SKM-1 (cell line): ENCODE measurements around the gene CAPN1.
"Not testable (repeated sequence)": the region's sequence is repeated elsewhere in the genome, so short reads cannot be mapped to it uniquely, and the experiment has no call there.

Experiments
- DNase-seq: peaks from one replicate; lab custom pipeline; 2025; ENCODE audit not compliant: unreplicated experiment; lab: John Stamatoyannopoulos, UW

The CAPN1 gene

DNA sequence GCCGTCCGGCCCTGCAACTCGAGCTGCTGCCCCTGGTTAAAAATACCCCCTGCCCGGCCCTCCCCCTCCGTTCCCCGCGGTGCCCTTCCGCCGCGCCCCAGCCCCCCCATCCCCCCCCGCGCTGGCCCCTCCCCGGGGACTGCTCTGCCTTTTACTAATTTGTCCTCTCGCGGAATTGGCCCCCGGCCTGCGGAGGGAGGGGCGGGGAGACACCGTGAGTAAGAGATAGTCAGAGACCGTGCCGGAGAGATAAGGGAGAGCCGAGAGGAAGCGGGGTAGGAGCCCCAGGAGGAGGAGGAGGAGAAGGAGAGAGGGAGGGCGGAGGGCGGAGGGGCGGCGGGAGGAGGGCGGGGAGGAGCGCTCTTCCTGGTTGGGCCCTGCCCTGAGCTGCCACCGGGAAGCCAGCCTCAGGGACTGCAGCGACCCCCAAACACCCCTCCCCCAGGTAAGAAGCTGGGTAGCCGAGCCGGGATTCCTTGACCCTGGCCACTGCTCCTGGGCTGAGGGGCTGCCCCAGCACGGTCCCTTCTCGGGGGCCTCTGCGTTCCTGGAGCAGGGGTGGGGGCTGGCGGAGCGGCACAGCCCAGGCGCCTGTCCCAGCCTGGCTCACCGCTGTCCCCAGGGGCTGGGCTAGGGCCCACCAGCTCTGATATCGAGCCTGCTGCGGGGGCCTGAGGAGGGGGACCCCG is at the start of gene CAPN1:
Gene CAPN1 (plus strand): TSS at position 360 of the 689 bp plus-strand sequence. CDS start 774 bp downstream, outside the sequence.
- DNase-seq: peak; percentile 78

DNA sequence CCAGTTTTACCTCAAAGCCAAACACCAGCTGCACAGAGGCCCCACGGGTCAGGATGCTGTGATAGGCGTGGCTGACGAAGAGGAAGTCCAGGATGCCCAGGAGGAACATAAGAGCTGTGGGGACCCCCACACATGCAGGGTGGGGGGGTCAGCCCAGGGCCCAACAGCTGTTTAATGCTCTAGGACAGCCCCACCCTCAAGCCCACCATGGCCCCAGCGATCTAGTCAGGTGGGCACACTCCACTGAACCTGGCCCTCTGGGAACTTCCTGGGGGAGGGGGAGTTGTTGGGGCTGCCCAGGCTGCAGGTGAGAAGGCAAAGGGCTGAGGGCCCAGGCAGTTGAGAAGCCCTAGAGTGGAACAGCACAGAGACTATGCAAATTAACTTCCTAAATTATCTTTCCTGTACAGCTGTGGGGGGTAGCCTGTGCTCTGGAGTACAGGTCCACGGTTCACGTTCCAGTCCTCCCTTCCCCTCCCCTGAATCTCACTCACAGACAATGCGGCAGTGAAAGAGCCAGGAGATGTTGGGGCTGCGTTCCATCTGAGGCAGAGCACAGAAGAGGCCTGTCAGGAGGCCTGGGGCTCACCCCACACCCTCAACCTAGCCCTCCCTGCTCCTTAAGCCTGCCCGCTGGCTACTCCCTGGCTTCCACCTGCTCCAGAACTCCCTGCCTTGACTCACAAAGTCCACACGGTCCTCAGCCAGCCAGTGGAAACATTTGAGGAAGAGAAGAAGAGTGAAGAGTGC is 49.3 kb upstream of the CAPN1 start:
- DNase-seq: no peak

DNA sequence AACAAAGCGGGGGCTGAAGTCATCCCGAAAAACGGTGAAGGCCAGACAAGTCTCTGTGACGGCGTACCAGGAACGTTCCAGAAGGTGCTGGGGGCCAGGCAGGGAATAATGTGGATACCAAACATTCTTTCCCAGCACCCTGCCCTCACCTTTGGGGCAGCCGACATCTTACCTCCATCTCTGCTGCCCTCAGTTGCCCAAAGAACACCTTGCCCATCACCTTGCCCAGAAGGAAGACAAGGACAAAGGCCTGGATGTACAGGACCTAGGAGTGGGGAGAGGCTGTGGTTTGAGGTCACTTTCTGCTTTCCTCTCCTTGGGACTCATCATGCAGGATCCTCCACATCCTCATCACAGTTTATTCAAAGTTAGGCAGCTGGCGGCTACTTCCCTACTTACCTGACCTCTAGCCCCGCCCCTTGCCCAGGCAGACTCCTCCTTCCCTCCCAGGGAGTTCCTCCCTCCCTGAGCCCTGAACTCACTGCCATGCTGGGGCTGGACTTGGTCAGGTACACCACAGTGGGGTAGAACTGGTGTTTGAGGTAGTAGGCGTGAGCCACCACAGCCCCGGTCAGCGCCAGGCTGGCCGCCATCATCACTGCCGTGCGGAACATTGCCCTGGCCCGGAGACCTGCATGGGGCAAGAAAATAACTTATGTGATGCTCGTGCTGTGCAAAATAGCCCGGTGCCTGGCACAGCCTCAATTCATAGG is 48.6 kb upstream of the CAPN1 start:
- DNase-seq: peak; percentile 41

DNA sequence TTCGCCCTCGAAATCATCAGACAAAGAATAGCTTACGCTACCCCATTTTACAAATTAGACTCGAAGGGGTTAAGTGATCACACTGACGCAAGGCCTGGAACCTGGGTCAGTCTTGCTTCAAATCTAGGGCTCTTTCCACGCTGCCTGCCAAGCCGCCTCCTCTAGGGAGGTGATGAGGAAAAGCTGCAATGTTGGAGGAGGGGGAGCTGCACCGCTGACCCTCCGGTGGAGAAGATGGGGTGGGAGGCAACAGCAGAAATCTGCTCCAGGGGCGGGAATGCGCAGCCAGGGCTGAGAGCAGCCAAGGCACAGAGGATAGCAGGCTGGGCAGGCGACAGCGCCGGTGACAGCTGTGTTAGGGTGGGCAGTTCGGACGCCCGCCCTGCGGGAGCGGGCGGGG is 48.0 kb upstream of the CAPN1 start:
- DNase-seq: no peak

DNA sequence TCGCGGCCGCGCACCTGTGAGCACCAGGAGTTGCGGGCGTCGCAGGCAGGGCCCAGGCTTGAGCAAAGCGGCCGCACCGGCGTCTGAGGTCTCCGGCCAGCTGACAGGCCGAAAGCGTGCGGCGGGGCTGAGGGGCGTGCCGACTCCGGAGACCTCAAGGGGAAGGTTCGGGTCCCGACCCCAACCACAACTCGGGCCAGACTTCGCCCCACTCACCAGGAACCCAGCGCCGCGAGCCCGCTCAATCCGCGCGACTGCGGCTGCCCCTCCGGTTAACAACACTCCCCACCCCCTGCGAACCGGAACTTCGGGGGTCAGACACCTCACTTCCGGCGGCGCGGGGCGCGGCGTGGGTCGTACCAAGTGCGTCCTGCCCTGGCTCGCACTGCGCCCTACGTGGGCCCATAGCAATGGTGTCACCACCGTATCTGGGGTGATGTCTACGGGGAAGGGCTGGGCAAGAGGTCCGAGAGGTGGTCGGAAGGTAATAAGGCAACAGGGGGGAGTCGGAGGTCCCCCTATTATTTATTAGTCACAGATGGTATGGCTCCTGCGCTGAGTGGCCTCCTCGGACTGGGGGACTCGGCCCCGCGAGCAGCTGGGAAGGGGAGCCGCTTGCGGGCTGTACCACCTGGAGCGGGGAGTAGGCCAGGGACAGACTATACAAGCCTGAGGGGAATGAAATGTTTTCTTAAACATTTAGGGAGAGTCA is 47.3 kb upstream of the CAPN1 start, which contains the start of gene SYVN1:
Gene SYVN1 (minus strand): TSS at position 280 of the 712 bp plus-strand sequence. CDS start 918 bp downstream, outside the sequence.
- peak; percentile 86 for DNase-seq

DNA sequence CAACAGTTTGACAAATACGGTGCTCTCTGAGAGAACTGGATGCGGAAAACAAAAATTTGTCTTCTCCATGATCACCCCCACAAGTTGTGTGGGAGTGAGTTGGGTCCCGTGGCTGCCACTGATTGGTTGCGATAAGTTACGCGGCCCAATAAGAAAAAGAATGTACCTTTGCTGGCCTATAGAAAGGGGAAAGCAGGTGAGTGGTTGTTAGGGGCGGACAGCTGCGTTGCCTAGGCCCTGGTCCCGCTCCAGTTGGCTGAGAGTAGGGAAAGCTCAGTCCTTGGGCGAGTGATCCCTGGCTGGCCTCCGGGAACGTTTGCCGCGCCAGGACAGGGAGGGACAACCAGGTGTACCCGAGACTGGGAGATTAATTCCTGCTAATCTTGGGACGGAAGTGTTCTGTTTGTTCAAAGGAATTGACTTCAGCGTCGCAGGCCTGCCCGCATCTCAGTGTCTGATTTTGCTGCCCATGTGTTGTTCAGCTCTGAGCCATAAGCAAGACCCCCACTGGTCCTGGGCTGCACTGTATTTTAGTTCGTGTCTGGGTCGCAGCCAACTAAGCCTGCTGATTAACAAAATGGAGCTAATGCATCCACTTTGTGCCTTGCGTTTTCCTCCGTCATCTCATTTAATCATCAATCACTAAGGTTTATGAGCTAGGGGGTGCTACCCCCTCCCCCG is 46.6 kb upstream of the CAPN1 start:
- peak; percentile 97 for DNase-seq

DNA sequence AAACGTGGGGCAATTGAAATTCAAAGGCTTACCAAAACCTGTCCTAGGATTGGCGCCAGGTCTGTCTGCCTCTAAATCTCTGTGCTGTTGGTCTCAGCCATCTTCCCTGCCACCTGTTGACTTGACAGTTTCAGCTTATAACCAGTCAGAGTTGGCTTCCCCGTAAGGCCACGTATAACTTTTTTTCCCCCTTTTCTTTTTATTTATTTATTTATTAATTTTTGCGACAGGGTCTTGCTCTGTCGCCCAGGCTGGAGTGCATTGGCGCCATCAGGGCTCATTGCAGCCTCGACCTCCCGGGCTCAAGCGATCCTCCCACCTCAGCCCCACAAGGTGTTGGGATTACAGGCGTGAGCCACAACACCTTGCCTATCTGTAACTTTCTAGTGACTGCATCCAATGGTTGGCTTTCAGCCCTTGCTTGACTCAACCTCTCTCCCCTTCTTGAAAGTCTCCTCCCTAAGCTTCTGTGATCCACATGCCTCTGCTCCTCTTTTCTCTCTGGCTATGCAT is 46.0 kb upstream of the CAPN1 start:
- DNase-seq: no peak

DNA sequence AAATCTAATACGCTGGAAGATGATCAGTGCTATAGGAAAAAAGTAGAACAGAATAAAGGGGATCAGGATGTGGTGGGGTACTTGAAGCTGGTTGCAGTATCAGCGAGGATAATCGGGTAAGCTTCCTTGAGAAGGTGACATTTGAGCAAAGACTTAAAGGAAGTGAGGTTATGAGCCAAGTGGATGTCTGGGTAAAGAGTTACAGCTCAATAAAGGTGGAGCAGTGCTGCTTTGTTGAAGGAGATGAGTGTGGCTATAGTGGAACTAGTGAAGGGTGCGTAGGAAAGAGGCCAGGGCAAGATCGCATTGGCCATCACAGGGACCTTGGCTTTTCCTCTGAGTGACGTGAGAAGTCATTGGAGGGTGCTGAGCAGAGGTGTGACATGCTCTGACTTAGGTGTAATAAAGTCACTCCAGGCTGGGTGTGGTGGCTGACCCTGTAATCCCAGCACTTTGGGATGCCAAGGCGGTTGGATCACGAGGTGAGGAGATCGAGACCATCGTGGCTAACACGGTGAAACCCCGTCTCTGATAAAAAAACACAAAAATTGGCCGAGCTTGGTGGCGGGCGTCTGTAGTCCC is 45.1 kb upstream of the CAPN1 start:
- DNase-seq: no peak

DNA sequence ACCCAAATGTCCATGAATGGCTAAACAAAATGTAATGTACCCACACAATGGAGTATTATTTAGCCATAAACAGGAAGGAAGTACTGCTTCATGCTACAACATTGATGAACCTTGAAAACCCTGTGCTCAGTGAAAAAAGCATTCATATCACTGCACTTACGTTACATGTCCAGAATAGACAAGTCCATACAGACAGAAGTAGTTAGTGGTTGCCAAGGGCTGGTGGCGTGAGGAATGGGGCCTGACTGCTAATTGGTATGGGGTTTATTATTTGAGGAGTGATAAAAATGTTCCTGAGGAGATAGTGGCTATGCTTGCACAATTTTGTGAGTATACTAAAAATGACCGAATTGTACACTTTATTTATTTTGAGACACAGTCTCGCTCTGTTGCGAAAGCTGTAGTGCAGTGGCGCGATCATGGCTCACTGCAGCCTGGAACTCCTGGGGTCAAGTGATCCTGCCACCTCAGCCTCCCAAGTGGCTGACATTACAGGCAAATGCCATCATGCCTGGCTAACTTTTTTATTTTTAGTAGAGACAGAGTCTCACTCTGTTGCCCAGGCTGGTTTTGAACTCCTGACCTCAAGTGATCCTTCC is 39.7 kb upstream of the CAPN1 start:
- no peak for DNase-seq

DNA sequence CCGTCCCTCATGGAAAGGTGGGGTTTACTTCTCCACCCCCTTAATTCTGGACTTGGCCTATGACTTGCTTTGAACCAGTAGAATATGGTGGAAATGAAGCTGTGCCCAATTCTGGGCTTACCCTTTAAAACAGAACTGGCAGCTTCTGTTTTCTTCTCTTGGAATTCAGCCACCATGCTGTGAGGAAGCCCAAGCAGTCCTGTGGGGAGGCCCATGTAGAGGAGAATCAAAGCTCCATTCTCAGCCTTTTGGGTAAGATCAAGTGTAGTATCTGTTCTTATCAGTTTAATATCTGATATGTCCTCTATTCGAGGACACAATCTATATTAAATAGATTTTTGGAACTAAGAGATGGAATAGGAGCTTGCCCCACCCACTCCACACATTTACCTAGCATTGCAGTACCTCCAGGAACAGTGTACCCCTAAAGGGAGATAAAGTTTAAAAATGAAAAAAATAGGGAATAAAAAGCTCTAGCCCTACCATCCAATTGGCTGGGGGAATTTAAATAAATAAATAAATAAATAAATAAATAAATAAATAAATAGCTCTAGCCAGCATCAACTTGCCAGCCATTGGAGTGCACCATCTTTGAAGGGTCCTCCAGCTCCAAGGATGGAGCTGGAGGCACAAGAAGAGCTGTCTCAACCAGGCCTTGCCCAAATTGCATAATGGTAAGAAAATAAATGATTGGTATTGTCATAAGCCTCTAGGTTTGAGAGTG is 34.2 kb upstream of the CAPN1 start:
- no peak for DNase-seq

DNA sequence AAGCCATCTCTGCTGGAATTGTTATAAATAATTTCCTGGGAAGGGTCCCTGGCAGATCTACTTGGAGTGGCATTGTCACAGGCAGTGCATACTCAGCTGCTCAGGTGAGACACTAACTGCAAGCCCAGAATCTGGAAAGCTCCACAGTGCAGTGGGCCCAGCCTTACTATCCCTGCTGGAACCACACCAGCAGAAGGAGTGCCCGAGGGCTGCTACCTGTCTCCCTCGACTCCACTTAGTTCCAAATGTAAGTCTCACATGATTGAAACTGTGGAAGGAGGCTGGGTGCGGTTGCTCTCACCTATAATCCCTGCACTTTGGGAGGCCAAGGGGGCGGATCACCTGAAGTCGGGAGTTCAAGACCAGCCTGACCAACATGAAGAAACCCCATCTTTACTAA is 33.1 kb upstream of the CAPN1 start:
- no peak for DNase-seq

DNA sequence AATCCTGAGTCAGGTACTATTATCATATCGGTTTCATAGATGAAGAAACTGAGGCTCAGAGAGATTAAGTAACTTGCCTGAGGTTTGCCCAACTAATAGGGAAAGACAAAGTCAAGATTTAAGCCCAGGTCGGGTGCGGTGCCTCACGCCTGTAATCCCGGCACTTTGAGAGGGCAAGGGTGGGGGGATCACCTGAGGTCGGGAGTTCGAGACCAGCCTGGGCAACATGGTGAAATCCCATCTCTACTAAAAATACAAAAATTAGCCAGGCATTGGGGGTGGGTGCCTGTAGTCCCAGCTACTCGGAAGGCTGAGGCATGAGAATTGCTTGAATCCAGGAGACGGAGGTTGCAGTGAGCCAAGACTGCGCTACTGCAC is 31.6 kb upstream of the CAPN1 start:
- not testable (repeated sequence) for DNase-seq

DNA sequence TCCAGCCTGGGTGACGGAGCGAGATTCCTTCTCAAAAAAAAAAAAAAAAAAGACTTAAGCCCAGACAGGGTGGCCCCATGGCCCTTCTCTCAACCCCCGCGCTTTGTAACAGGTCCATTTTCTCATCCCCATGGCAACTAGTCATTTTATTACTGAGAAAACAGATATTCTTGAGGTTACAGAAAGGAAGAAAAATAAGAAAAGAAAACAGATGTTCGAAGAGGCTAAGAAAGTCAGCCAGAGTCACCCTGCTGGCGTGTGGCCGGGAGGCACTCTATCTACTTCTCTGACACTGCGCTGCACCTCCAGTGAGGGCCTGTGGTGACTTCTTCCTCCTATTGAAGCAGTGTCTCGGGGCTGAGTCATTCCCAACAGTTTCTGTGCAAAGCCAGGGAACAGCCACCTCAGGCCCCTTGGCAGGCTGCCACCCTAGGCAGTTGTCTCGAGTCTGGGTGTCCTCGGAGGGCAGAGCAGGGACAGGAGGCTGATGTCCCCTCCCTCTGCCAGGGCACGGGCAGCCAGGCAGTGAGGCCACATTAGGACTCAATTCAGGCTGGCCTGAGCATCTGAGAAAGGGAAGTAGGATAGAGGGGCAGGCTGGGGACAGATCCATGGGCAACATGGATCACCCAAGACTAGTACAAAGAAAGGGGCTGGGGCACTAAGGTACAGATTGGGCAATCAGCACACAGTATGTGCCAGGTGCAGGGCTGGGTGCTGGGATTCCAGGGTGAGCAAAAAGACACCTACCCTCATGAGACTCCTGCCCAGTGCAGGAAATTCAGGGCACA is 31.0 kb upstream of the CAPN1 start:
- peak; percentile 89 for DNase-seq

DNA sequence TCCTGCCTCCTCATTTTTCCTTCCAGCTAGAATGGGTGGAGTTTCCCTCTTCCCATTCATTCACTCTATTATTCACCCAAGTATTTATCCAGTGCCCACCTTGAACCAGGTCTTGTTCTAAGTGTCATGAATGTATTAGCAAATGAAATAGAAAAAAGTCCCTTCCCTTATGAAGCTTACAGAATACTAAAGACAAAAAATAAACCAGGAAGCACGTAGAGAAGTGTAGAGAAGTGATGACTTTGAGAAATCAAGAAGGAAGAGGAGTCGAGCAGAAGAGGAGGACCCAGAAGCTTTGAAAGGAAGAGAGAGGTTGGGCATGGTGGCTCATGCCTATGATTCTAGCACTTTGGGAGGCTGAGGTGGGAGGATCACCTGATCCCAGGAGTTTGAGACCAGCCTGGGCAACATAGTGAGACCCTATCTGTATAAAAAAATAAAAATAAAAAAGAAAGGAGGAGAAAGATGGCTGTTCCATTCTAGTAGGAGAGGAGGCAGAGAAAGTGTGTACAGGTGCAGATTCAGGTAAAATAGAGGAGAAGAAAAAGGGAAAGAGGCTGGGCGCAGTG is 30.3 kb upstream of the CAPN1 start:
- DNase-seq: no peak

DNA sequence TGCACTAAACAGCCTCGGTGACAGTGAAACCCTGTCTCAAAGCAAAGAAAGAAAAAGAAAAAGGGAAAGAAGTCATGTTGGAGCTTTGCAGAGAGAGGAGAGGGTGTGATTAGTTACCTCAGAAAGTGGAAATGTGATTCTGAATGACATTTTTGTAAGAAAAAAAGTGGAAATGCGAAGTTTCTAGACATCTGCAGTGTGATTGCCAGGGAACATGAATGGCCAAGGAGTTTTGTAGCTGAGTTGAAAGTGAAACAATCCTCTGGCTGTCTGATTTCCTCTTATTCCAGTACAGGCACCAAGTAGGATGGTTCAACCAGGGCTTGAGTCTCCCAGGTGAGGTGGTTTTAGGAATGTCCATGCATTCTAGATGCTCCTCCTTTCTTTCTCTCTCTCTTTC is 29.6 kb upstream of the CAPN1 start:
- DNase-seq: no peak

DNA sequence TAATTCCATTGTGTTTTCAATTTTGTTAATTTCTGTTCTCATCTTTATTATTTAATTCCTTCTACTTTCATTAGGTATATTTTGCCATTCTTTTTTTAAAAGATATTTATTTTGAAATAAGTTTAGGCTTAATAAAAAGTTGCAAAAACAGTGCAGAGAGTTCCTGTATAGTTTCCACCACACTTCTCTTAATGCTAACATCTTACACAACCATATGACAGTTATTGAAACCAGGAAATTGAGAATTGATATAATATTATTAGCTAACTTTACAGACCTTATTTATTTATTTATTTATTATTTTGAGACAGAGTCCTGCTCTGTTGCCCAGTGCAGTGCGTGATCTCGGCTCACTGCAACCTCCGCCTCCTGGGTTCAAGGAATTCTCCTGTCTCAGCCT is 25.5 kb upstream of the CAPN1 start:
- no peak for DNase-seq

DNA sequence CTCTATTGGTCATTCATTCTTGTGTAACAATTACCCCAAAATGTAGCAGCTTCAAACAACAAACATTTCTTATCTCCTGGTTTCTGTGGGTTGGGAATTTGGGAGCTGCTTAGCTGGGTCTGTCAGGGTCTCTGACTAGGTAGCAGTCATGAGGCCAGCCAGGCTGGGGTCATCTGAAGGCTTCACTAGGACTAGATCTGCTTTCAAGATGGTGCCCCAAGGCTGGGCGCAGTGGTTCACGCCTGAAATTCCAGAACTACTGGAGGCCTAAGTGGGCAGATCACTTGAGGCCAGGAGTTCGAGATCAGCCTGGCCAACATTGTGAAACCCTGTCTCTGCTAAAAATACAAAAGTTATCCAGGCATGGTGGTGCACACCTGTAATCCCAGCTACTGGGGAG is 24.8 kb upstream of the CAPN1 start:
- no peak for DNase-seq

DNA sequence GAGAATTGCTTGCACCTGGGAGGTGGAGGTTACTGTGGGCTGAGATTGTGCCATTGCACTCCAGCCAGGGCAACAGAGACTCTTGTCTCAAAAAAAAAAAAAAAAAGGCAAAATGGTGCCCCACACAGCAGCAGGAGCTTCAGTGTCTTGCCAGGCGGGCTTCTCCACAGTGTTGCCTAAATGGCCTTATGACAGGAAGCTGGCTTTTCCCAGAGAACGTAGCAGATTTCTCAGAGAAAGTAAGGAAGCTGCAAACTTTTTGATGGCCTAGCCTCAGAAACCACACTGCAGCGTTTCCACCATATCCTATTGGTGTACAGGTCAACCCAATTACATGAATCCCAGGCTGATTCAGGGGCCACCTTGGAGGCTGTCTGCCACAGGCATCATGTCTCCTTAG is 24.4 kb upstream of the CAPN1 start:
- DNase-seq: no peak
